HS-27A (cell line): ENCODE data around the gene SPRYD4.
"Not testable (repeated sequence)": the region's sequence is repeated elsewhere in the genome, so short reads cannot be mapped to it uniquely, and the experiment has no call there.

ENCODE experiments used
- DNase-seq: peaks from one replicate; pipeline ENCODE4 v3.0.0-alpha.2; 2012; ENCODE audit warnings: low read depth, missing footprints

The SPRYD4 gene

DNA sequence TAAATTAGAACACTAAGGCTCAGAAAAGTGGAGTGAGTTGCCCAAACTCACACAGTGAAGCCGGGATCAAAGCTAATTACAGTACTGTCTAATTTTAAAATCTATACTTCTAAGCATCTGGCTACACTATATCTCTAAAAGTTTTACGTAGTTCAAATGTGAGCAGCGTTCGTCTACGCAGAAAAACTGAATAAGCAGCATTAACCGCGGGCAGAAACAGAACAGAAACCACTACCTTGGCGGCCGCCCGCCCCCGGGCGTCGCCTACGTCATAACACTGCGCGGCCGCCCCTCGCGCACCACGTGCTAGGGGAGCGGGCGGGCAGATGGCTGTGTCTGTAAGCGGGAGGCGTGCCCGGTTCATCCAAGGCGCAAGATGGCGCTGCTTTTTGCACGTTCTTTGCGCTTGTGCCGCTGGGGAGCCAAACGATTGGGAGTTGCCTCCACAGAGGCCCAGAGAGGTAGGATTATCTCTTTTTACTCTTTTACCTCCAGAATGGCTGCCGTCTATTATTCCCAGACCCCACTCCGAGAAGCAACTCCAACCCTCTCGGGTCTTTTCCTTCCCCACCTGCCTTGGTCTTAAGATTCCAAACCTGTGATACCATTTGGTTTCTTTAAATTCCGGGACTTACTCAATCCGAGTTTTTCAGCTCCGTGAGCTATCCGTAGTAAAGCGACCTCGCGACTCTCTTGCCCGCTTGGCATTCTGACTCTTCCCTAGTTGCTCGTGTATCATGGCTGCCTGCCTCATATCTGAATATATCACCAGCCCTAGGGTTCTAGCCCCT, at the start of gene SPRYD4:
Gene SPRYD4 (plus strand): TSS at position 363 of the 791 bp plus-strand sequence. CDS start 14 bp downstream, at position 377.
- DNase-seq = peak; percentile 57

DNA sequence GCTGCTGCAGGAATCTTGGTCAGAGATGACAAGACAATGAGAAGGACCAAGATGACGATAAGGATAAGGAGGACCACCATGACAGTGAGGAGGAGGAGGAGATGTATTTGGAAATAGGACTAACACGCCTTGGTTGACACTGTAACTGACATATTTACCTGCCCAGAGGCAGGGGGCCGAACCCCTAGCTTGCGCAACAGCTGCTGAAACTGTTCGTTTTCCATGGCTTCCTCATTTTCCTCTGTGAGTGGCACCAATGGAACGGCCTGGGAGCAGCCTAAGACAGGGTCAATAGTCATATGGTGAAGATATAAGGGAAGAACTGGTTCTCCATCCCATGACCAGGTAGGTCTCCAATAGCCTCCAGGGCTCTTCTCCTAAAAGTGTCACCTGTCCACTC, 48.0 kb upstream of the SPRYD4 start:
- no peak for DNase-seq

DNA sequence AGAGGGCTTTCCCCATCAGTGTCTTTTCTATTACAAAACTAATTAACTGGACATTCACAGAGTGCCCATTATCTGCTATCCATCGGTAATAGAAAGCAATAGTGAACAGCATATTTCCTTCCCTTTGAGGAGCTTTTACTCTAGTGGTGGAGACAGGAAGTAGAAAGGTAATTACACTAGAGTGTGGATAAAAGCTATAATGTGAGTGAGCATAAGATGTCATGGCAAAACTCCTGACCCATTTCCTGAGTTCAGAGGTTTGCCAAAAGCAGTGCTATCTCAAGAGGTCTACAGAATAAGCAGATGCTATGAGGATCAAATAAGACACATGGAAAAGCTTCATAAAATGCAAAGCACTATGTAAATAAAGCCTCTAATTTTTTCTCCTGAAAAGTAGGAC, 43.2 kb upstream of the SPRYD4 start:
- DNase-seq = no peak

DNA sequence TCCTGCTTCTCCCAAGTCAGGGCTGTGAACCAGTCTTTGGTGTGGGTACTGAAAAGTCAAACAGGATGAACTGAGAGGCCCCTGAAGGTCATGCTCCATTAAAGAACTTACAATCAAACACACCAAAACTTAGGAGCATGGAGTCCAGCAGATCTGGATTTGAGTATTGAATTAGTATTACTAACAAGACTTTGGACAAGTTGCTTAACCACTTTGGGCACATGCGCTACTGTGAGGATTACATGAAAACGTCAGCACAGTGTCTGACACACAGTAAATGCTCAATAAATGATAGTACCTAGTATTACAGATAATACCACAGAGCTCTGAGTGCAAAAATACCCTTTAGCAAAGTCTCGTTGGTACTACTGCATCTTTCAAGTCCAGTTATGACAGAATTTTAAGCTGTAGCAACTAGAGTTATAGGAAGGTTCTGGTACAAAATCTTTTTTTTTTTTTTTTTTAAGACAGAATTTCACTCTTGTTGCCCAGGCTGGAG, 42.4 kb upstream of the SPRYD4 start:
- DNase-seq = no peak

DNA sequence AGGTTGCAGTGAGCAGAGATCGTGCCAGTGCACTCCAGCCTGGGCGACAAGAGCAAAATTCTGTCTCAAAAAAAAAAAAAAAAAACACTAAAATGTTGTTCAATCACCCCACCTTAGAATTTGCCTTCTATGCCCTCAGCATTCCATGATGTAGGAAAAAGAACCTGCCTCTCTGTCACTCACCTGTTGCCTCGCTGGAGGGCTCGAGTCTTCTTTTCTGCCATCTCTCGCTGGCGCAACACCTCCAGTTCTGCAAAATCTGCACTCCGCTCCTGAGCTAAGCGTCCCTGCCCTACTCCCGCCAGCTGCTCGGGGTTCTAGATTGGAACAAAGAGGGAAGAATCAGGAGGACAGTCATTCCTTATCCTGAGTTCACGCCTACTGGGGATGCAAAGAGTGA, 37.1 kb upstream of the SPRYD4 start:
- DNase-seq = no peak

DNA sequence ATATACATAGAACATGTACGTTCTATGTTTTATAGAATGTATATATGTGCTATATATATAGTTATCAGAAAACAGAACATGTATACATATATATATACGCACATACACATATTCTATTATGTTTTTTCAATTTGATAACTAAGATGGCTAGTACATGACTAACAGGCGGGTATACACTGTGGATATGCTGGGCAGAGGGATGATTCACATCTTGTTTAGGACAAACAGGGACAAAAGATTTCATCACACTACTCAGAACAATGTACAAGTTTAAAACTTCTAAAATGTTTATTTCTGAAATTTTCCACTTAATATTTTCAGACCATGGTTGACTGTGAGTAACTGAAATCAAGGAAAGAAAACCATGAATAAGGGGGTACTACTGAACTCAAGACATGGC, 36.5 kb upstream of the SPRYD4 start:
- no peak for DNase-seq

DNA sequence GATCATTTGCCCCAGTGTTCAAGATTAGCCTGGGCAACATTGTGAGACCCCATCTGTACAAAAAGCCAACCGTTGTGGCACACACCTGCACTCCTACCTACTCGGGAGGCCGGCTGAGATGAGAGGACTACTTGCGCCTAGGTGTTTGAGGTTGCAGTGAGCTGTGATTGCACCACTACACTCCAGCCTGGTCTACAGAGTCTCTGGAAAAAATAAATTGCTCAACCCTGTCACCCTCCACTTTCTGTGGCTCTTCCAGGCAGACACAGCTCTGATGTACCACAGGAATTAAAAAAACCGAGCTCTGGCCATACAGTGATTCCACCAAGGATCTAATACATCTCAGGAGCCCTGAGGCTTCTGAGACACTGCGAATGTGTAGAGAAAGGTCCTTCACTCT, 33.5 kb upstream of the SPRYD4 start:
- DNase-seq = no peak

DNA sequence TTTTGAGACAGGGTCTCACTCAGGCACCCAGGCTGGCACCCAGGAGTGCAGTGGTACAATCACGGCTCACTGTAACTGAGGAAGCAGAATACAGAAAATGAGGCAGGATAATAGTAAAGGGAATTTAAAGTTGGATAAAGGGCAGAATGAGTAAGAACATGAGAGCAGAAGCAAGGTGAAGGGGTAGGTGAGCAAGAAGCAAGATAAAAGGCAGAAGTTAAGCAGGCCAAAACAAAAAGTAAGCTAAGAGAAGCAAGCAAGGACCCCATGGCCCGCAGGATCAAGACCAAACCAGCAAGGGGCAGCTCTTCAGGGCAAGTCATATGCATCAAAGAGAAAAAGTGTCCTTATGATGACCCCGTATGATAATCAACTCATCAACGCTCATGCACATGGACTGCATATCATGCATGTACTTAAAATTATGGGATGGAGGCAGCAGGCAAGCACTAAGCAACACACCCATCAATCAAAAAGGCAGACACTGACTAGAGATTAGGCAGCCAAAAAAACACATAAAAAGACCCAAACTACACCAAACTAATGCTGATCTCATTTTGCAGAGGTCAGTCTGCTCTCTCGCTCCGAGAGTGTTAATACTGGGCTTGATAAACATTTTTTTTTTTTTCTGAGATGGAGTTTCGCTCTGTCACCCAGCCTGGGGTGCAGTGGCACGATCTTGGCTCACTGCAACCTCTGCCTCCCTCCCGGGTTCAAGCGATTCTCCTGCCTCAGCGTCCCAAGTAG, 30.8 kb upstream of the SPRYD4 start:
- no peak for DNase-seq

DNA sequence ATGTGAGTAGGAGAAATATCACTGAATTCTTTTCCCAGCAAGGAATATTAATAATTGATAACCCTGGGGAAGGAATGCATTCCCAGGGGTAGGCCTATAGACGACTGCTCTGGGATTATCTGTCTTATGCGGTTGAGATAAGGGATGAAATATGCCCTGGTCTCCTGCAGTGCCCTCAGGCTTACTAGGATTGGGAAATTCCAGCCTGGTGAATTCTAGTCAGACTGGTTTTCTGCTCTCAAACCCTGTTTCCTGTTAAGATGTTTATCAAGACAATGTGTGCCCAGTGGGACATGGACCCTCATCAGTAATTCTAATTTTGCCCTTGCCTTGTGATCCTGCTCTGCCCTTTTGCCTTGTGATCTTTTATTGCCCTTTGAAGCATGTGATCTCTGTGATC, 25.2 kb upstream of the SPRYD4 start:
- not testable (repeated sequence) for DNase-seq

DNA sequence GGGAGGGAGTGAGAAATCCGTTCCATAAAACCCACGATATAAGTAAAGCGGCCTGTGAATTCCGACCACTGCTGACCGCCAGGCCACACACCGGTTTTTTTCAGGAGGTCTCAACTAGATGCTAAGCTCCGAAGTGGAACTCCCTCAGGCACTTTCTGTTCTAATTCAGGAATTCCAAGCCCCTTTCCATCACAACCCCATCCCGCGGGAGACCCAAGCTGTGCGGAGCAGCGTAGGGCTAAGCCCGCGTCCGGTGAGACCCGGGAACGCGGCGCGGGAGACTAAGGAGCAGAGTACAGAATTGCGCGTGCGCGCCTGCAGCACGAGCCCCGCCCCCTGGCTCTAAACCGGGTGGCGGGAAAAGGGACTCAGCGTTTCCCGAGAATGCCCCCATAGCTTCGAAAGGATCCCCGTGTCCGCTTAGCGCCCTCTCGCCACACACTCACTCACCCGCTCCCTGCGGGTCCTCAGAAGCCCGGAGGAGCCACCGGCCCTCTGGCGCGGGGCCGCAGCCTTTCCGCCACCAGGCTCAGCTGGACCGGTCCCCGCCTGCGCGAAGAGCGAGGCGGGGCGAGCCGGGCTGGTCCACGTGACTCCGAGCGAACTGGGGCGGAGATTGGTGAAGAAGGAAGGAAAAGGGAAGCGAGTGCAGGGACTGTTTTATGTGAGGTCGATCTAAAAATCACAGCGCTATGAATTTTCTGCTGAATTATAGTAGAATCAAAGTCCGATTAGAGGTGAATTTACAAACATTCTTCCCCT, 19.3 kb upstream of the SPRYD4 start, which contains the start of gene TIMELESS:
Gene TIMELESS (minus strand): TSS at position 567 of the 762 bp plus-strand sequence. CDS start 15,256 bp downstream, outside the sequence.
- peak; percentile 80 for DNase-seq

DNA sequence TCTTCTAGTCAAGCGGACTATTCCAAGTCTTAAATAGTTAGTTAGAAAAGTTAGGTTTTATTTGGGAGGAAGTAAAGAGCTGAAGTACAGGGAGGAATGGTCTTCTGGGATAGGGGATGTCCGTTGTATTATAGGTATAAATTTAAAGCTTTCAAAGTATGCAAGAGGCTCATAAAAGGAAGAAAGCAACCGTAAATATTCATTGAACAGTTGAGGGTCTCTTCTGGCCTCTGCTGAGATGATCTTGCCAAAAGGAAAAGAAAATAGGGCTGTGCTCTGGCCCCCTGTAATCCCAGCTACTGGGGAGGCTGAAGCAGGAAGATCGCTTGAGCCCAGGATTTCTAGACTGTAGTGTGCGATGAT, 18.8 kb upstream of the SPRYD4 start:
- DNase-seq = no peak

DNA sequence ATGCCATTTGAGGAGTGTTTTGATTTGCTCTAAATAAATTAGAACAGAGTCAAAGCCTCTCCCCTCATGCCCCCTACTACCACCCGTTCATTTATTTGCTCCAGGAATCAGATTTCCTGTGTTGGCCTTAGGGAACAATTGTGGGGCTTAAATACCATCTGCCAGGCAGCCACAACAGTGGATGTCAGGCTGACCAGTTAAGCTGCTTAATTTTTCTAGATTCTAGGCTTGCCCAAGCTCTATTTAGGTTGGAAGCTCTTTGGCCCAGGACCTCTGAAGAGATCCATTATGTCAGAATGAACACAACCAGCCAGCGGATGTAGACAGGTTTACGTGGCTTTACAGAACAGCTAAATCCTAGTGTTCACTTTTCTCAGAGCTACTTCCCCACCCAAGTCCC, 18.1 kb upstream of the SPRYD4 start:
- no peak for DNase-seq

DNA sequence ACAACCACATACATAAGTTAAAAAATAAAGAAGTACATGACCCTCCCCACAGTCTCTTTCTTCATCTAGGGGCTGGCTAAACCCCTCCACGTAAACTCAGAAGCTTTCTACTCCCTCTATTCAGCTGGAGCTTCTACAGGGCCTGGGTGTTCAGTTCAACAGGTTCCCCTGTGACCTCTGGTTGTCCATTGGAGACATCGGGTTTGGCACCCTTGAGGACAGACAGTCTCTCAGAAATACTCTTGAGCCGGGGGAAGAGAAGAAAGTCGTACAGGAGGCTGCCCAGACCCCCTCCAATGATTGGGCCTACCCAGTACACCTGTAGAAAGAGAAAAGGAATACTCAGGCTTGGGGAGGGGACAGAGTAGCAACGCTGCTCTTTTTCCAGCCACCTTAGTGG, 17.2 kb upstream of the SPRYD4 start:
- no peak for DNase-seq

DNA sequence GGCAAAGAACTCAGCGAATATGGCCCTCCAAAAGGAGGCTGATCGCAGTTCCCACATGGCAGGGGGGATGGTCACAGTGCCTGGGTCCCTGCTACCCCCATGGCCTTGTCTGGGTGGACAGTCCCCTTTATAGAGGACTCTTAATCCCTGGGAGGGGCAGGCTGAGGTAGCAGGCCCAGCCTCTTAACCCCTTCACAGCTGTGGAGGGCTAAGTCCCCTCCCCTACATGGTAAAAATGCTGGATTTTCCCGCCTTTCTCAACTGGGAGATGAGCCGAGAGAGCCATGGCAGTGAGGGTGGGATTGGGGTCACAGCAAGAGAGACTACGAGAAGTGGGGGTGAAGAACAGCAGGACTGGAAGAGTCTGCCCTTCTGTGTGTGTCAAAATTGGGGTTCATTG, 13.8 kb upstream of the SPRYD4 start, which contains the start of gene MIP:
Gene MIP (minus strand): TSS at position 101 of the 400 bp plus-strand sequence. CDS start 44 bp downstream, at position 57.
- no peak for DNase-seq

DNA sequence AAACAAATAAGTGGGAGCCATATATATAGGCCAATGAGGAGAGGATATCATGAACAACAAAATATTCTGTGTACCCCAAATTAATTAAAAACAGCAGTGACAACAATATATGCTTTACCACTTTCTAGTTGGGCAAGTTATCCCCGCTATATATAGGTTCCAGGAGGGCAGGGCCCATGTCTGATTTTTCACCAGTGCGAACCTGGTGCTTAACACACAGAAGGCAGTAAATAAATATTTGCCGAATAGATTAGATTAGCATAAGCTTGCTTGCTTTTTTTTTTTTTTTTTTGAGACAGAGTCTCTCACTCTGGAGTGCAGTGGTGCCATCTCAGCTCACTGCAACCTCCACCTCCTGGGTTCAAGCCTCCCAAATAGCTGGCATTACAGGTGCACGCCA, 10.6 kb upstream of the SPRYD4 start:
- no peak for DNase-seq

DNA sequence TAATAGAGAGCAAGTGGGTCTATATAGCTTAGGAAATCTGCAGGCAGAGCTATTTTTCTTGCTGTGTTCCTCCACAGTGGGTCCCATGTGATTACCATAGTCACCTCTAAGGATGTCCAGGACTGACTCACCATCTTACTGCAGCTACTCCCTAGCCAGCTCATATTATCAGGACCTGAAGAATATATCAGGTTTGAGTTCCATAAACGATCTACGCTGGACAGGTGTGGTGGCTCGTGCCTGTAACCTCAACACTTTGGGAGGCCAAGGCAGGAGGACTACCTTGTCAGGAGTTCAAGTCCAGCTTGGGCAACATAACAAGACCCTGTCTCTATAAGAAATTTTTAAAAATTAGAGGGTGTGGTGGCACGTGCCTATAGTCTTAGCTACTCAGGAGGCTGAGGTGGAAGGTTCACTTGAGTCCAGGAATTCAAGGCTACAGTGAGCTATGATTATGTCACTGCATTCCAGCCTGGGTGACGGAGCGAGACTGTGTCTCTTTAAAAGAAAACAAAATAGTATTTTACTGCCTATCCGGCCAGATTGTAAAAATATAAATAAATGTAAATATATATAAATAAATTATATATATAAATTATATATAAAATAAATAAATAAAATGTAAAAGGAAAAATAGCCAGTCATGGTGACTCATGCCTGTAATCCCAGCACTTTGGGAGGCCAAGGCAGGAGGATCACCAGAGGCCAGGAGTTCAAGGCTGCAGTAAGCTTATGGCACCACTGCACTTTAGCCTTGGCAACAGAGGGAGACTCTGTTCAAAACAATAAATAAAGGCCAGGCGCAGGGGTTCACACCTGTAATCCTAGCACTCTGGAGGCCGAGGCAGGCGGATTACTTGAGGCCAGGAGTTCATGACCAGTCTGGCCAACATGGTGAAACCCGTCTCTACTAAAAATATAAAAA, 6.9 kb upstream of the SPRYD4 start:
- DNase-seq = no peak

DNA sequence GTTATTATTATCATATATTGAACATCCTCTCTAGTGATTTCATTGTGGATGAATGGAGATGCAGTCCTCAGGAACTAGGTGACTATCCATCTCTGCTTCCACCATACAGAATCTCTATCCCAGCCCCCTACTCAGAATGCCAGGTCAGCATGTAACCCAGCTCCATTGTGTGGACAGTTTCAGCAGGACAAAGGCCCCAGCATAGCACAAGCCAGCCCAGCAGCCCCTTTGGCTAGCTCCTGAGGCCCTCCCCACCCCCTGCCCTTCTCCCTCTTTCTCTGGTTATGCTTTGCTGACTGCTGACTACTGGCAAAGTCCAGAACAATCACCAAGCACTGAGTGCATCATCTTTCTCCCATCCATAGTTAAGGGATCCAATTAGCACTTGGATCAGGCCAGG, 5.8 kb upstream of the SPRYD4 start:
- DNase-seq = no peak

DNA sequence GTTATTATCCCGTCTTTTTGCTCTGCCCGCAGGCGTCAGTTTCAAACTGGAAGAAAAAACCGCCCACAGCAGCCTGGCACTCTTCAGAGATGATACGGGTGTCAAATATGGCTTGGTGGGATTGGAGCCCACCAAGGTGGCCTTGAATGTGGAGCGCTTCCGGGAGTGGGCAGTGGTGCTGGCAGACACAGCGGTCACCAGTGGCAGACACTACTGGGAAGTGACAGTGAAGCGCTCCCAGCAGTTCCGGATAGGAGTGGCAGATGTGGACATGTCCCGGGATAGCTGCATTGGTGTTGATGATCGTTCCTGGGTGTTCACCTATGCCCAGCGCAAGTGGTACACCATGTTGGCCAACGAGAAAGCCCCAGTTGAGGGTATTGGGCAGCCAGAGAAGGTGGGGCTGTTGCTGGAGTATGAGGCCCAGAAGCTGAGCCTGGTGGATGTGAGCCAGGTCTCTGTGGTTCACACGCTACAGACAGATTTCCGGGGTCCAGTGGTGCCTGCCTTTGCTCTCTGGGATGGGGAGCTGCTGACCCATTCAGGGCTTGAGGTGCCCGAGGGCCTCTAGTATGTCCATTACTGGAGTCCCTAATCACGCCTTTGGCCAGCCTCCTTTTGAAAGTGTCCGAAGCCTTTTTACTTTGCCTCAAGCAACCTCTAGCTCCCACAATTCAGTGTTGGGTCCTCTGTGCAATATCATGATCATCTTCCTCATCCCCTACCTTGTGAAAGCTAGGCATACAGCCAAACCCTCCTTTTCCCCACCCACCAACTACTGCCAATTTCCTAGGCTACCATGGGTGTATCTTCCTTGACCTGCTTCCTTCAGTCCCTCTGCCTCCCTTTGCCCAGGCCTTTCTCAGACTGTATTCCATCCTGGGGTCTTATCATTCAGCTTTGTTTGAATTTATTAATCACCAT, 891 bp downstream of the SPRYD4 start:
- DNase-seq = no peak

DNA sequence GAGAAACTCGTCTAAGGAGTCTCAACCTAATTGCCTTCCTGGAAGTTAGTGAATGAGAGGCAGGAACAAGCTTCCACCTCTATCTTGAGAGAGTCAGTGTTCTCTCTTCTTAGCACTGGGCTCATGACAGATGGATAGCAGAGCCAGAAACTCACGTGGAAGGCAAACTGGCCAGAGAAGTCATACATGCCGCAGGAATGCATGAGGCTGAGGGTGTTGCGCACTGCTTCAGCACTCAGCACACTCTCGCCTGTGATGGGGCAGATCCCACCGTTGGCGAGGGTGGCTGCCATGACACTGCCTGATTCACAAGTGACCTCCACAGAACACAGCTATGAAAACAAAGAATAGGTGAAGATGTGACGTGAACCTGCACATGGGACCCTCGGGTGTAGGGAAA, 6.0 kb downstream of the SPRYD4 start:
- no peak for DNase-seq

DNA sequence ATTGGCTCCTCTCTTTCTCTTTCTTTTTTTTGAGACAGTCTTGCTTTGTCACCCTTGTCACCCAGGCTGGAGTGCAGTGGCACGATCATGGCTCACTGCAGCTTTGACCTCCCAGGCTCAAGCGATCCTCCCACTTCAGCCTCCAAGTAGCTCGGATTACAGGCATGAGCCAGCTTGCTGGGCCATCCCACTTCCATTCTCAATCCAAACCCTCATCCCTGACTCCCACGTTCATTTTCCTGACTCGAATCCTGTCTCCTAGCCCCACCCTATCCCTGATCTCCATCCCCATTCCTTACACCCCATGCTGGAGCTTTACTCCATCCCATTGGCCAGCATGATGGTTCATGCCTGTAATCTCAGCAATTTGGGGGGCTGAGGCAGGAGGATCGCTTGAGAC, 7.8 kb downstream of the SPRYD4 start:
- DNase-seq = no peak
